Parathyroid adenoma (tissue), 2 donors: ENCODE results near the gene RBMS1.

Experiments used
- H2AFZ ChIP-seq: fragments of 300-600 bp; sonication (generic); one replicate; pipeline ENCODE4 v1.7.0; 2017; ENCODE audit warnings: antibody characterized with exemption, mild to moderate bottlenecking
- H3K27ac ChIP-seq: fragments of 300-600 bp; sonication (generic); one replicate; pipeline ENCODE4 v1.7.0; 2017
- H3K27me3 ChIP-seq: fragments of 300-600 bp; sonication (generic); one replicate; pipeline ENCODE4 v1.7.0; 2017; ENCODE audit warnings: low read length; ENCODE audit not compliant: control insufficient read depth, insufficient read depth
- H3K36me3 ChIP-seq: fragments of 300-600 bp; sonication (generic); one replicate; pipeline ENCODE4 v1.7.0; 2017; ENCODE audit warnings: low read length; ENCODE audit not compliant: control insufficient read depth, insufficient read depth
- H3K4me1 ChIP-seq: fragments of 300-600 bp; sonication (generic); one replicate; pipeline ENCODE4 v1.7.0; 2017; ENCODE audit warnings: control low read depth
- H3K4me2 ChIP-seq: fragments of 300-600 bp; sonication (generic); one replicate; pipeline ENCODE4 v1.7.0; 2017; ENCODE audit warnings: low read length
- H3K4me3 ChIP-seq: fragments of 300-600 bp; sonication (generic); one replicate; pipeline ENCODE4 v1.7.0; 2017; ENCODE audit warnings: low read depth, low read length
- H3K79me2 ChIP-seq: fragments of 300-600 bp; sonication (generic); one replicate; pipeline ENCODE4 v1.7.0; 2017; ENCODE audit warnings: control low read depth
- H3K9ac ChIP-seq: fragments of 300-600 bp; sonication (generic); one replicate; pipeline ENCODE4 v1.7.0; 2017; ENCODE audit warnings: mild to moderate bottlenecking
- H3K9me3 ChIP-seq: fragments of 300-600 bp; sonication (generic); one replicate; pipeline ENCODE4 v1.7.0; 2017; ENCODE audit warnings: low read length; ENCODE audit not compliant: control insufficient read depth
- TF ChIP-seq, protein P1 (sequence below): fragments of 300-600 bp; sonication (generic); IDR thresholded peaks from one replicate; pipeline ENCODE4 v1.7.0; 2017; ENCODE audit warnings: antibody characterized with exemption, mild to moderate bottlenecking
- donor health status: primary hyperparathyroidism.

RBMS1 gene

DNA sequence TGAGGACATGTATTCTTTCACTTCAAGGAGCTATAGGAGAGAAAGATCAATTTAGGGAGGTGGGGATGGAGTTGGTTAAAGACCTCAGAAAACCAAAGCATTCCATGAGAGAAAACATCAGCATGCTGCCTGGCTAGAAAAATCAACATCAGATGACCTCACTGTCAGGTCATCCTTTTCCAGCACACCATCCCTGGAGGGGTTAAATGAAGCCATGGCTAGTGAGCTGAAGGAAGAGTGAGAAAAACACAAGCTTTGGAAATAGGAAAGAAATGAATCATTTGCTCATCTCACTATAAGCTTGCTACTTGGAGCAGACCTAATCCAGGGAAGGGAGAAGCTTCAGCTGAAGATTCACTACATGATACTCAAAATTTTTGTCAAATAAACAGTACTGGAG, 184.0 kb downstream of the RBMS1 start:
- no peak overlapping the region for H2AFZ ChIP-seq

GRCh38 chr2:160308915-160309314, 184.7 kb downstream of the RBMS1 start:
- H3K4me1 ChIP-seq, result peaks cover 32% of the 10 kb centered on the region
- TF ChIP-seq, protein P1, sequence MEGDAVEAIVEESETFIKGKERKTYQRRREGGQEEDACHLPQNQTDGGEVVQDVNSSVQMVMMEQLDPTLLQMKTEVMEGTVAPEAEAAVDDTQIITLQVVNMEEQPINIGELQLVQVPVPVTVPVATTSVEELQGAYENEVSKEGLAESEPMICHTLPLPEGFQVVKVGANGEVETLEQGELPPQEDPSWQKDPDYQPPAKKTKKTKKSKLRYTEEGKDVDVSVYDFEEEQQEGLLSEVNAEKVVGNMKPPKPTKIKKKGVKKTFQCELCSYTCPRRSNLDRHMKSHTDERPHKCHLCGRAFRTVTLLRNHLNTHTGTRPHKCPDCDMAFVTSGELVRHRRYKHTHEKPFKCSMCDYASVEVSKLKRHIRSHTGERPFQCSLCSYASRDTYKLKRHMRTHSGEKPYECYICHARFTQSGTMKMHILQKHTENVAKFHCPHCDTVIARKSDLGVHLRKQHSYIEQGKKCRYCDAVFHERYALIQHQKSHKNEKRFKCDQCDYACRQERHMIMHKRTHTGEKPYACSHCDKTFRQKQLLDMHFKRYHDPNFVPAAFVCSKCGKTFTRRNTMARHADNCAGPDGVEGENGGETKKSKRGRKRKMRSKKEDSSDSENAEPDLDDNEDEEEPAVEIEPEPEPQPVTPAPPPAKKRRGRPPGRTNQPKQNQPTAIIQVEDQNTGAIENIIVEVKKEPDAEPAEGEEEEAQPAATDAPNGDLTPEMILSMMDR, result no peak
- no peak overlapping the region for H3K4me3 ChIP-seq
- no peaks in the 10 kb centered on the region for H3K36me3 ChIP-seq
- H3K27me3 ChIP-seq, result no peaks in the 10 kb centered on the region
- H3K27ac ChIP-seq, result peak overlapping the region; percentile 42
- peaks cover 12% of the 10 kb centered on the region for H3K79me2 ChIP-seq
- H3K9ac ChIP-seq, result no peak overlapping the region
- no peaks in the 10 kb centered on the region for H3K9me3 ChIP-seq
- no peak overlapping the region for H2AFZ ChIP-seq
- no peak overlapping the region for H3K4me2 ChIP-seq

More for the DNA sequence above, 184.0 kb downstream of the RBMS1 start:
- Histone ChIP-seq H3K27me3 (no peaks in the 10 kb centered on the region), H3K36me3 (no peaks in the 10 kb centered on the region), H3K9me3 (no peaks in the 10 kb centered on the region), H3K27ac (peak overlapping the region; percentile 42), H3K79me2 (peaks cover 11% of the 10 kb centered on the region), H3K9ac (no peak overlapping the region), H3K4me1 (peaks cover 28% of the 10 kb centered on the region), H3K4me2 (no peak overlapping the region), H3K4me3 (no peak overlapping the region)
- TF ChIP-seq, protein P1, result no peak

DNA sequence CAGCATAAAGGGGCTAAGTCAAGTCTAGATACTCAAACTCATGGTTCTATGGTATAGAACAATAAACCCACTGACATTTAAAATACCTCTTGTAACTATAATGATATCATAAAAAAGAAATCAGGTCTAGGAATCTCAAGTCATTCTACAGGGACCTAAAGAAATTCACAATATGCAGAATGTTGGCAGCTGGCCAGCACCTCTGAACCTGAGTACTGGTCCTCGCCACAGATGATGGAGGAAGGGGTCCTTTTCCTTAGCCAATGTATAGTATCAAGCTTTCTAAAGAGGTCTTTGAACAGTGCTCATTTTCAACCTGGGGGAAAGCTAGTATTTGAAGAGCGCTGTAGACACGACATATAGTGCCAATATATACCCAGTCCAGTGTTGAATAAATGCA, 185.1 kb downstream of the RBMS1 start:
- Histone ChIP-seq H3K4me3 (no peak overlapping the region), H3K27ac (peak overlapping the region; percentile 17), H3K27me3 (no peaks in the 10 kb centered on the region), H3K4me1 (peaks cover 35% of the 10 kb centered on the region), H3K79me2 (peaks cover 16% of the 10 kb centered on the region), H3K9ac (no peak overlapping the region), H3K4me2 (no peak overlapping the region), H3K9me3 (no peaks in the 10 kb centered on the region), H3K36me3 (no peaks in the 10 kb centered on the region), H2AFZ (no peak overlapping the region)
- TF ChIP-seq, protein P1, result no peak

DNA sequence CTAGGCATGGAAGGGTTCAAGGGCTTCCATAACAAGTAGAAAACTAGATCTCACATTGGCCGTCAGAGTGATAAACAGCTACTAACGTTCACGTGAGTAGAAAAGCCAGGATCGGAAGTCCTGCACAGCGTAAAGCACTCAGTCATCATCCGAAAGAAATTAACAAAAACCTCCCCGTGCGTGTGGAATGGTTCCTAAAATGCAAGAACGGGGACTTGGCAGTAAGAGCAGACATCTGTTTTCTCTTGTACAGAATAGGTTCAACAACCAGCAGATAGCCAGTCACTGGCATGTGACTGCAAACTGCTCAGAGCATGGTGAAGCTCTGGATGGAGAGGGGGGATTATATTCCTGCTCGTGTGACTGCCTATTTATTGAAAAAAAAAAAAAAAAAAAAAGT, 186.6 kb downstream of the RBMS1 start:
- no peak overlapping the region for H2AFZ ChIP-seq

More for the DNA sequence above, 186.6 kb downstream of the RBMS1 start:
- Histone ChIP-seq H3K27me3 (no peaks in the 10 kb centered on the region), H3K4me2 (no peak overlapping the region), H3K27ac (no peak overlapping the region), H3K36me3 (no peaks in the 10 kb centered on the region), H3K9me3 (no peaks in the 10 kb centered on the region), H3K4me3 (no peak overlapping the region), H3K79me2 (peaks cover 20% of the 10 kb centered on the region), H3K9ac (no peak overlapping the region), H3K4me1 (peaks cover 35% of the 10 kb centered on the region)
- TF ChIP-seq, protein P1, result no peak
